ENCODE data around the gene NCBP3.

The NCBP3 gene

GRCh38 chr17:3753624-3754023 lies 92.4 kb downstream of the NCBP3 start:
- H3K4me3 ChIP-seq (replicated peaks; ENCODE audit: low read depth, low read length) = no peak overlapping the region
- TF ChIP-seq, protein P1, sequence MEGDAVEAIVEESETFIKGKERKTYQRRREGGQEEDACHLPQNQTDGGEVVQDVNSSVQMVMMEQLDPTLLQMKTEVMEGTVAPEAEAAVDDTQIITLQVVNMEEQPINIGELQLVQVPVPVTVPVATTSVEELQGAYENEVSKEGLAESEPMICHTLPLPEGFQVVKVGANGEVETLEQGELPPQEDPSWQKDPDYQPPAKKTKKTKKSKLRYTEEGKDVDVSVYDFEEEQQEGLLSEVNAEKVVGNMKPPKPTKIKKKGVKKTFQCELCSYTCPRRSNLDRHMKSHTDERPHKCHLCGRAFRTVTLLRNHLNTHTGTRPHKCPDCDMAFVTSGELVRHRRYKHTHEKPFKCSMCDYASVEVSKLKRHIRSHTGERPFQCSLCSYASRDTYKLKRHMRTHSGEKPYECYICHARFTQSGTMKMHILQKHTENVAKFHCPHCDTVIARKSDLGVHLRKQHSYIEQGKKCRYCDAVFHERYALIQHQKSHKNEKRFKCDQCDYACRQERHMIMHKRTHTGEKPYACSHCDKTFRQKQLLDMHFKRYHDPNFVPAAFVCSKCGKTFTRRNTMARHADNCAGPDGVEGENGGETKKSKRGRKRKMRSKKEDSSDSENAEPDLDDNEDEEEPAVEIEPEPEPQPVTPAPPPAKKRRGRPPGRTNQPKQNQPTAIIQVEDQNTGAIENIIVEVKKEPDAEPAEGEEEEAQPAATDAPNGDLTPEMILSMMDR (IDR thresholded peaks at IDR 0.05; ENCODE audit: low read depth, low read length, missing control alignments) = no peak
- DNase-seq (ENCODE audit: extremely low read depth, low read depth) = no peak
